Measurements from ENCODE around the gene OR5B2. TPM values are rescaled to one million over a fixed set of nuclear protein-coding genes. Genes with fewer than 3 reads are reported as not detected.
A peak's percentile ranks its signal among the peaks of the same experiment; 100 is the strongest.

The OR5B2 gene
- total RNA-seq, 1 donor from 2014 or later, result not detected

DNA sequence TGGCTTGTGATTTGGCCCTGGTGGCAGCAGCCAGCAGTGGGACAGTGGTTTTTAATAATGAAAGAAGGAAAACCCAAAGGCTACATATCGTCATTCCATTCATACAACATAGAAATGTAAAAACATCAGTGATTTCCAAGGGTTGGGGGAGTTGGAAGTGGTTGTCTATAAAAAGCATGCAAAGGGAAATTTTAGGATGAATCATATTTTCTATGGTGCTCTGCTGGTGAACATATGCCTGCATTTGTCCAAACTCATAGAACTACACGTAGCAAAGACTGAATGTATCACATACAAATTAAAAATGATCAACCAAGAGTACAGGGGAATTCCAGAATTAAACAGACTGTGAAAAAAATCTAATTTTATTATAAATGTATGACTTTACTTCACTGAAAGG lies 32.3 kb downstream of the OR5B2 start:
- Mint-ChIP-seq H3K36me3 (ENCODE audit: low read depth) (no peaks in the 10 kb centered on the region), H3K4me3 (ENCODE audit: low read depth) (no peak overlapping the region), H3K27me3 (ENCODE audit: low read depth) (no peaks in the 10 kb centered on the region), H3K27ac (no peak overlapping the region), H3K9me3 (peaks cover 14% of the 10 kb centered on the region), H3K4me1 (ENCODE audit: low read depth) (peaks cover 2% of the 10 kb centered on the region)
- no peak for DNase-seq (ENCODE audit: low spot score)
- intact Hi-C loops (cut with micrococcal nuclease), result no loop called here

DNA sequence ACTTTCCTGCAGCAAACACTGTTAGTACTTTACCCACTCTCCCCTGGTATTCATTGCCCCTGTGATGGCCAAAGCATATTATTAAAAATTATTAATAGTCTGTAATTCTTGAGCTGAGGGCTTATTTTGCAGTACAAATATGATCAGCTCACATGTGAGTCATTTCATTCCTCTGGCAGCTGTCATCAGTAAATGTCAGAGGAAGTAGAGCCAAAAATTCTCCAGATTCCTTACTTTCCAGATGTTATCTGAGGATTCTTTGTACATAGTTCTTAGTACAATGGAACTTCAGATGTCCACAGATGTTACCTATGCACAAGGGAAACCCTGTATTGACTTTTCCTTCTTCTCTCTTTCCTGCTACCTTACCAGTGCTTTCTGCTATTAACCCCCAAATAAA lies 33.7 kb downstream of the OR5B2 start:
- H3K4me3 Mint-ChIP-seq (ENCODE audit: low read depth), result no peak overlapping the region
- H3K36me3 Mint-ChIP-seq (ENCODE audit: low read depth), result no peaks in the 10 kb centered on the region
- H3K4me1 Mint-ChIP-seq (ENCODE audit: low read depth), result peaks cover 2% of the 10 kb centered on the region
- no peaks in the 10 kb centered on the region for H3K27me3 Mint-ChIP-seq (ENCODE audit: low read depth)
- no peak for DNase-seq (ENCODE audit: low spot score)
- peaks cover 14% of the 10 kb centered on the region for H3K9me3 Mint-ChIP-seq
- no peak overlapping the region for H3K27ac Mint-ChIP-seq
- intact Hi-C loops (cut with micrococcal nuclease), result loop anchor here (5.0 kb wide), 2 partner anchors 113 to 183 kb away; partner anchors contain the start of genes LPXN, OR5B21 and ZFP91

DNA sequence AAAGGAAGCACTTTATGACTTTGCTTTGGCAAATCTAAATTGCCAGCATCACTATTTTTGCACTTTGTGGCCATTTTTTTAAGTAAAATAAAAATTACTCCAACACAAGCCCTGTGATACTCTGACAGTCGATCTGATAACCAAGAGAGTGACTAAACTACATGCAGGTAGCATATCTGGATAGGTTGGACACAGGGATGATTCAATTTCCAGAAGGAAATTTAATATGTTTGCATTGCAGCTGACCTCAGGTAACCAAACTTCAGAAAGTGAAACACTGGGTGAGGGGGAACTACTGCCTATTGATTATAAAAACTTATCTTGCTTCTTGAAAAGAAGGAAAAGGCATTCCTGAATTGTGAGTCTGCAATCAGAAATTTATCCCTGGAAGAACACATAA lies 35.2 kb downstream of the OR5B2 start:
- Mint-ChIP-seq H3K4me3 (ENCODE audit: low read depth) (no peak overlapping the region), H3K27me3 (ENCODE audit: low read depth) (no peaks in the 10 kb centered on the region), H3K36me3 (ENCODE audit: low read depth) (no peaks in the 10 kb centered on the region), H3K9me3 (peaks cover 14% of the 10 kb centered on the region), H3K4me1 (ENCODE audit: low read depth) (peaks cover 2% of the 10 kb centered on the region), H3K27ac (no peak overlapping the region)
- intact Hi-C loops (cut with micrococcal nuclease), result loop anchor here (5.0 kb wide), 2 partner anchors 115 to 185 kb away; partner anchors contain the start of genes LPXN, OR5B21 and ZFP91
- DNase-seq (ENCODE audit: low spot score), result no peak

DNA sequence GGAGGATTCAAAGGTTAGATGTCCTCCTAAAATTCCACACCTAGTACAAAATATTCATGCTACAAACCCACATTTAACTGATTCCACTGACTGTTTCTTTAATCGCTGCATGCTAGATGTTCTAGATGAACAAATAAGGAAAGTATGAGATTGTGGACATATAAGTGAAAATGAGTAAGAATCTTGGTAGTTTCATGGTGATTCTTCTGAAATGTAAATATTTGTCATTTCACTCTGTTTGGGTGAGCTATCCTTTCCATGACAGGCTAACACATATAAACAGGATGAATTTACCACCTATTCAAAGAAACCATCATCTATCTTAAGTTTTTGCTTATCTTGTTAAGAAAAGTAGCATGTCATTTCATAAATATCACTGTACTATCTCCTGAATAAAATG lies 36.0 kb downstream of the OR5B2 start:
- H3K27ac Mint-ChIP-seq, result peak overlapping the region; percentile 21
- peaks cover 2% of the 10 kb centered on the region for H3K4me1 Mint-ChIP-seq (ENCODE audit: low read depth)
- H3K27me3 Mint-ChIP-seq (ENCODE audit: low read depth), result no peaks in the 10 kb centered on the region
- no peak overlapping the region for H3K4me3 Mint-ChIP-seq (ENCODE audit: low read depth)
- intact Hi-C loops (cut with micrococcal nuclease), result loop anchor here (5.0 kb wide), 2 partner anchors 115 to 185 kb away; partner anchors contain the start of genes LPXN, OR5B21 and ZFP91
- H3K9me3 Mint-ChIP-seq, result peaks cover 14% of the 10 kb centered on the region
- H3K36me3 Mint-ChIP-seq (ENCODE audit: low read depth), result no peaks in the 10 kb centered on the region
- DNase-seq (ENCODE audit: low spot score), result no peak

DNA sequence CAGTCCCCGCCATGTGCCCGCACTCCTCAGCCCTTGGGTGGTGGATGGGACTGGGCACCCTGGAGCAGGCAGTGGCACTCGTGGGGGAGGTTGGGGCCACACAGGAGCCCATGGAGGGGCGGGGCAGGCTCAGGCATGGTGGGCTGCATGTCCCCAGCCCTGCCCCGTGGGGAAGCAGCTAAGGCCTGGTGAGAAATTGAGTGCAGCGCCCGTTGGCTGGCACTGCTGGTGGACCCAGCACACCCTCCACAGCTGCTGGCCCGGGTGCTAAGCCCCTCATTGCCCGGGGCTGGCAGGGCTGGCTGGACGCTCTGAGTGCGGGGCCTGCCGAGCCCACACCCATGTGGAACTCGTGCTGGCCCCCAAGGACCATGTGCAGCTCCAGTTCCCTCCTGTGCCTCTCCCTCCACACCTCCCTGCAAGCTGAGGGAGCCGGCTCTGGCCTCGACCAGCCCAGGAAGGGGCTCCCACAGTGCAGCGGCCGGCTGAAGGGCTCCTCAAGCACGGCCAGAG lies 37.3 kb downstream of the OR5B2 start:
- Mint-ChIP-seq H3K4me3 (ENCODE audit: low read depth) (no peak overlapping the region), H3K36me3 (ENCODE audit: low read depth) (no peaks in the 10 kb centered on the region), H3K9me3 (peaks cover 14% of the 10 kb centered on the region), H3K4me1 (ENCODE audit: low read depth) (peaks cover 2% of the 10 kb centered on the region), H3K27me3 (ENCODE audit: low read depth) (no peaks in the 10 kb centered on the region), H3K27ac (no peak overlapping the region)
- no peak for DNase-seq (ENCODE audit: low spot score)
- intact Hi-C loops (cut with micrococcal nuclease), result loop anchor here (5.0 kb wide), 2 partner anchors 117 to 187 kb away; partner anchors contain the start of genes LPXN, OR5B21 and ZFP91

Other genes with a start within 250 kb of the OR5B2 start
- not detected in 2 replicates for gene OR9Q2, start 239.1 kb downstream of the OR5B2 start, total RNA-seq
- gene OR1S2, start 224.0 kb downstream of the OR5B2 start, total RNA-seq, result not detected in 2 replicates
- not detected in 2 replicates for gene OR1S1, start 215.4 kb downstream of the OR5B2 start, total RNA-seq
- not detected in 2 replicates for gene OR10Q1, start 199.2 kb downstream of the OR5B2 start, total RNA-seq
- gene OR10W1, start 159.9 kb downstream of the OR5B2 start, total RNA-seq, result not detected in 2 replicates
- gene OR5B17, start 69.1 kb downstream of the OR5B2 start, total RNA-seq, result not detected in 2 replicates
- gene OR5B3, start 21.2 kb downstream of the OR5B2 start, total RNA-seq, result not detected in 2 replicates
- gene OR5B12, start 14.1 kb upstream of the OR5B2 start, total RNA-seq, result not detected in 2 replicates
- gene OR5B21, start 80.0 kb upstream of the OR5B2 start, total RNA-seq, result 0.46 and 0.48 TPM in 2 replicates
- 115 and 129 TPM in 2 replicates for gene LPXN, start 147.7 kb upstream of the OR5B2 start, total RNA-seq
- 57.7 and 59.3 TPM in 2 replicates for gene ZFP91, start 150.9 kb upstream of the OR5B2 start, total RNA-seq
- 3.4 and 4.0 TPM in 2 replicates for gene CNTF, start 194.5 kb upstream of the OR5B2 start, total RNA-seq